K562 (cell line): Measurements from ENCODE around the gene GMEB2. TPM values are rescaled to one million over a fixed set of nuclear protein-coding genes. Genes with fewer than 3 reads are reported as not detected.
A peak's percentile ranks its signal among the peaks of the same experiment; 100 is the strongest.

Experiments used
- BHLHE40 ChIP-seq: IDR thresholded peaks from 2 replicates; pipeline ENCODE4 v1.6.1; 2011; ENCODE audit warnings: low read length, improper control_type of control experiment
- CREB3L1 ChIP-seq: fragments of 450-650 bp; IDR thresholded peaks from 2 replicates; pipeline ENCODE4 v1.6.1; 2014; ENCODE audit warnings: low read depth, mild to moderate bottlenecking, moderate library complexity, borderline replicate concordance
- IRF2 ChIP-seq: sonication (generic); formaldehyde crosslinking; IDR thresholded peaks from 2 replicates; pipeline ENCODE4 v1.8.1; 2022; ENCODE audit warnings: mild to moderate bottlenecking, missing genetic modification reagents
- L3MBTL2 ChIP-seq: fragments of 450-650 bp; IDR thresholded peaks from 2 replicates; pipeline ENCODE4 v1.6.1; 2016; ENCODE audit warnings: mild to moderate bottlenecking, moderate library complexity
- NFIC ChIP-seq: fragments of 450-650 bp; IDR thresholded peaks from 2 replicates; pipeline ENCODE4 v1.6.1; 2017; ENCODE audit warnings: mild to moderate bottlenecking, inconsistent platforms
- NR2F6 ChIP-seq: fragments of 450-650 bp; formaldehyde crosslinking; IDR thresholded peaks from 2 replicates; pipeline ENCODE4 v1.4.0; 2020; ENCODE audit warnings: mild to moderate bottlenecking
- NRF1 ChIP-seq, 2 experiments: fragments of 450-650 bp; IDR thresholded peaks in 1 of 2; conservative IDR thresholded peaks in 1 of 2; 2 replicates each; pipeline ENCODE4 v1.6.1; 2014; ENCODE audit warnings: mild to moderate bottlenecking in 2 of 2
- RBM14 ChIP-seq: fragments of 200-400 bp; formaldehyde crosslinking; IDR thresholded peaks from 2 replicates; pipeline ENCODE4 v1.6.1; 2018; ENCODE audit warnings: low read depth, mild to moderate bottlenecking, low read length, moderate library complexity, borderline replicate concordance; ENCODE audit not compliant: insufficient read depth
- polyA plus RNA-seq, 8 experiments: library from polyadenylated mRNA; depleted of rRNA in 4 of 8; stranded (reverse) in 5 of 8; unstranded in 3 of 8; fragments of >200 nt; fragmentation: Nextera tagmentation in 2 of 8; fragmentation: Illumina TruSeq in 1 of 8; extraction: Ambion mirVana in 2 of 8; extraction: Trizol in 1 of 8; gene quantifications; 2 replicates each; pipeline versions ENCODE4 v1.2.1 to v1.2.3, GENCODE V29; 2011 to 2014; ENCODE audit warnings: inconsistent platforms in 1 of 8, missing spikeins in 1 of 8
- total RNA-seq, 7 experiments: library from RNA; depleted of rRNA in 6 of 7; stranded (reverse); fragments of >200 nt in 6 of 7; fragmentation: Illumina TruSeq in 2 of 7; extraction: Trizol in 2 of 7; gene quantifications; 2 replicates each; pipeline versions ENCODE4 v1.2.1 to v1.2.3, GENCODE V29; 2011 to 2021; ENCODE audit warnings: low replicate concordance in 1 of 7
- TF ChIP-seq, protein P1 (sequence below): fragments of 450-650 bp; formaldehyde crosslinking; IDR thresholded peaks from 2 replicates; pipeline ENCODE4 v1.4.0; 2022; ENCODE audit warnings: missing genetic modification characterization
- TF ChIP-seq, protein P2 (sequence below): fragments of 450-650 bp; formaldehyde crosslinking; conservative IDR thresholded peaks from 2 replicates; pipeline ENCODE4 v1.4.0; 2022; ENCODE audit warnings: mild to moderate bottlenecking, missing genetic modification characterization
- TF ChIP-seq, protein P3 (sequence below), 2 experiments: IDR thresholded peaks; 2 replicates each; pipeline ENCODE4 v1.6.1; 2011; ENCODE audit warnings: borderline replicate concordance in 1 of 2, control low read depth in 1 of 2, low read depth in 1 of 2, low read length in 1 of 2, mild to moderate bottlenecking in 1 of 2, mixed read lengths in 1 of 2, moderate library complexity in 1 of 2; ENCODE audit not compliant: insufficient read depth in 1 of 2, insufficient read length in 1 of 2, poor library complexity in 1 of 2, severe bottlenecking in 1 of 2; ENCODE audit errors: extremely low read depth in 1 of 2
- TF ChIP-seq, protein P4 (sequence below): sonication (generic); formaldehyde crosslinking; IDR thresholded peaks from 2 replicates; pipeline ENCODE4 v1.8.1; 2023; ENCODE audit warnings: mild to moderate bottlenecking, missing genetic modification reagents

Gene GMEB2
- total and polyA plus RNA-seq, 9 of the 15 experiments (the other 6 are each of a cell fraction or from before 2014, with no cell fraction given), result 0.03 to 13.9 (median 6.3) TPM

DNA sequence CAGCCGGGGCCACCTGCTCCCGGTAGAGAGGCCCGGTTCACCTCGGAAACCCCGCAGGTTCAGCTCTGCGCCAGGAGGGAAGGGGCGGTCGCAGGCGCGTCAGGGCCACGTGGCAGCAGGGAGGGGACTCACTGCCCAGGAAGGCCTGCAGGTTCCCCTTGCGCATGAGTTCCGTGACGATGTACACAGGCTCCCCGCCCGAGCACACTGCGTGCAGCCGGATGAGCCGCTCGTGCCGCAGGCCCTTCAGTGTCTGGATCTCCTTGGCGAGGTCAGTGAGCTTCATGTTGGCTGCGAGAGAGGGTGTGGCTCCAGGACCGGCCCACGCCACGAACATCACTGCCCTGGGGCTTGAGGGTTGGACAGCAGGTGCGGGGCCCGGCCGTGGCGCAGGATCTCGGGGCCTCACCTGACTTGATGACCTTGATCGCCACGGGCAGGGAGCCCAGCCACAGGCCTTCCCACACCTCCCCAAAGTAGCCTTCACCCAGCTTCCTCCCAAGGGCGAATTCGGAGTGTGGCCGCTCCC, 84.8 kb downstream of the GMEB2 start (continued):
- TF ChIP-seq L3MBTL2 (peak; percentile 70), NFIC (no peak), CREB3L1 (peak; percentile 31; the same call in 1 of the 2 replicates), RBM14 (no peak), NR2F6 (CRISPR knock-in tag) (no peak), IRF2 (CRISPR knock-in tag) (no peak), NRF1 (conservative IDR thresholded peaks at IDR 0.05 in 1 of 2, IDR thresholded peaks at IDR 0.05 in 1 of 2) (peak; percentile 65 to 77), BHLHE40 (peak; percentile 43)
- TF ChIP-seq, protein P1, sequence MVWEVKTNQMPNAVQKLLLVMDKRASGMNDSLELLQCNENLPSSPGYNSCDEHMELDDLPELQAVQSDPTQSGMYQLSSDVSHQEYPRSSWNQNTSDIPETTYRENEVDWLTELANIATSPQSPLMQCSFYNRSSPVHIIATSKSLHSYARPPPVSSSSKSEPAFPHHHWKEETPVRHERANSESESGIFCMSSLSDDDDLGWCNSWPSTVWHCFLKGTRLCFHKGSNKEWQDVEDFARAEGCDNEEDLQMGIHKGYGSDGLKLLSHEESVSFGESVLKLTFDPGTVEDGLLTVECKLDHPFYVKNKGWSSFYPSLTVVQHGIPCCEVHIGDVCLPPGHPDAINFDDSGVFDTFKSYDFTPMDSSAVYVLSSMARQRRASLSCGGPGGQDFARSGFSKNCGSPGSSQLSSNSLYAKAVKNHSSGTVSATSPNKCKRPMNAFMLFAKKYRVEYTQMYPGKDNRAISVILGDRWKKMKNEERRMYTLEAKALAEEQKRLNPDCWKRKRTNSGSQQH (CRISPR knock-in tag), result no peak
- TF ChIP-seq, protein P2, sequence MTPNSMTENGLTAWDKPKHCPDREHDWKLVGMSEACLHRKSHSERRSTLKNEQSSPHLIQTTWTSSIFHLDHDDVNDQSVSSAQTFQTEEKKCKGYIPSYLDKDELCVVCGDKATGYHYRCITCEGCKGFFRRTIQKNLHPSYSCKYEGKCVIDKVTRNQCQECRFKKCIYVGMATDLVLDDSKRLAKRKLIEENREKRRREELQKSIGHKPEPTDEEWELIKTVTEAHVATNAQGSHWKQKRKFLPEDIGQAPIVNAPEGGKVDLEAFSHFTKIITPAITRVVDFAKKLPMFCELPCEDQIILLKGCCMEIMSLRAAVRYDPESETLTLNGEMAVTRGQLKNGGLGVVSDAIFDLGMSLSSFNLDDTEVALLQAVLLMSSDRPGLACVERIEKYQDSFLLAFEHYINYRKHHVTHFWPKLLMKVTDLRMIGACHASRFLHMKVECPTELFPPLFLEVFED, result no peak
- TF ChIP-seq, protein P3, sequence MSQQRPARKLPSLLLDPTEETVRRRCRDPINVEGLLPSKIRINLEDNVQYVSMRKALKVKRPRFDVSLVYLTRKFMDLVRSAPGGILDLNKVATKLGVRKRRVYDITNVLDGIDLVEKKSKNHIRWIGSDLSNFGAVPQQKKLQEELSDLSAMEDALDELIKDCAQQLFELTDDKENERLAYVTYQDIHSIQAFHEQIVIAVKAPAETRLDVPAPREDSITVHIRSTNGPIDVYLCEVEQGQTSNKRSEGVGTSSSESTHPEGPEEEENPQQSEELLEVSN (IDR thresholded peaks at IDR 0.05; ENCODE audit: borderline replicate concordance in 1 of 2, extremely low read depth in 1 of 2, insufficient read depth in 1 of 2, insufficient read length in 1 of 2, low read depth in 1 of 2, low read length in 1 of 2, poor library complexity in 1 of 2, severe bottlenecking in 1 of 2), result peak in 1 of 2 experiments; percentile 51
- TF ChIP-seq, protein P4, sequence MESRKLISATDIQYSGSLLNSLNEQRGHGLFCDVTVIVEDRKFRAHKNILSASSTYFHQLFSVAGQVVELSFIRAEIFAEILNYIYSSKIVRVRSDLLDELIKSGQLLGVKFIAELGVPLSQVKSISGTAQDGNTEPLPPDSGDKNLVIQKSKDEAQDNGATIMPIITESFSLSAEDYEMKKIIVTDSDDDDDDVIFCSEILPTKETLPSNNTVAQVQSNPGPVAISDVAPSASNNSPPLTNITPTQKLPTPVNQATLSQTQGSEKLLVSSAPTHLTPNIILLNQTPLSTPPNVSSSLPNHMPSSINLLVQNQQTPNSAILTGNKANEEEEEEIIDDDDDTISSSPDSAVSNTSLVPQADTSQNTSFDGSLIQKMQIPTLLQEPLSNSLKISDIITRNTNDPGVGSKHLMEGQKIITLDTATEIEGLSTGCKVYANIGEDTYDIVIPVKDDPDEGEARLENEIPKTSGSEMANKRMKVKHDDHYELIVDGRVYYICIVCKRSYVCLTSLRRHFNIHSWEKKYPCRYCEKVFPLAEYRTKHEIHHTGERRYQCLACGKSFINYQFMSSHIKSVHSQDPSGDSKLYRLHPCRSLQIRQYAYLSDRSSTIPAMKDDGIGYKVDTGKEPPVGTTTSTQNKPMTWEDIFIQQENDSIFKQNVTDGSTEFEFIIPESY (CRISPR knock-in tag), result 0 out of 2 replicates have a peak, but pooled peaks have one; percentile 17
